Vagina (tissue), 2 donors: ENCODE measurements around the gene ODAD3. TPM values are rescaled to one million over a fixed set of nuclear protein-coding genes. Genes with fewer than 3 reads are reported as not detected.

Experiments used
- DNase-seq, 2 donors: peaks; one replicate each; pipeline ENCODE4 v3.0.0-alpha.2; 2017; ENCODE audit errors: extremely low spot score in 2 of 2
- H3K27ac ChIP-seq: fragments of 200-600 bp; sonication (generic); one replicate; pipeline ENCODE4 v1.5.1; 2019
- H3K27me3 ChIP-seq: fragments of 200-600 bp; sonication (generic); one replicate; pipeline ENCODE4 v1.5.1; 2019
- H3K36me3 ChIP-seq, 2 donors: fragments of 200-600 bp; sonication (generic); one replicate each; pipeline ENCODE4 v1.5.1; 2017 to 2019
- H3K4me1 ChIP-seq: fragments of 200-600 bp; sonication (generic); one replicate; pipeline ENCODE4 v1.5.1; 2019
- H3K4me3 ChIP-seq, 2 donors: fragments of 200-600 bp; sonication (generic); 1 replicate in 1 of 2; 2 replicates in 1 of 2; pipeline ENCODE4 v1.5.1; 2016 to 2019
- H3K9me3 ChIP-seq: fragments of 200-600 bp; sonication (generic); one replicate; pipeline ENCODE4 v1.5.1; 2019
- CTCF ChIP-seq, 3 experiments: fragments of 450-650 bp in 2 of 3; fragments of 200-600 bp in 1 of 3; sonication (generic) in 1 of 3; IDR thresholded peaks; one replicate each; pipeline ENCODE4 v1.5.1; 2017 to 2019; ENCODE audit warnings: antibody characterized with exemption in 3 of 3, mild to moderate bottlenecking in 2 of 3, moderate library complexity in 2 of 3
- POLR2A ChIP-seq, 2 donors: fragments of 450-650 bp; IDR thresholded peaks; one replicate each; pipeline ENCODE4 v1.6.1; 2017; ENCODE audit warnings: antibody characterized with exemption in 2 of 2, mild to moderate bottlenecking in 2 of 2, moderate library complexity in 2 of 2
- POLR2AphosphoS5 ChIP-seq, 2 donors: sonication (generic); formaldehyde crosslinking; IDR thresholded peaks; one replicate each; pipeline ENCODE4 v1.9.0; 2017; ENCODE audit warnings: antibody characterized with exemption in 2 of 2, mild to moderate bottlenecking in 2 of 2, low read depth in 1 of 2; ENCODE audit not compliant: insufficient read depth in 1 of 2
- intact Hi-C: fragments of 100-400 bp; cut with DNase I; formaldehyde crosslinking; loops from one replicate; pipeline ENCODE4 v1.15.1; 2023
- total RNA-seq: library from RNA; depleted of rRNA; stranded (reverse); fragments of >200 nt; gene quantifications from one replicate; pipeline ENCODE4 v1.2.3, GENCODE V29; 2016

The ODAD3 gene
- total RNA-seq, 1 donor from 2014 or later, result not detected

GRCh38 chr19:11453468-11454341 is 18.8 kb upstream of the ODAD3 start:
- peaks cover 0 to 9% of the 10 kb centered on the region in 2 donors for H3K36me3 ChIP-seq
- no peak overlapping the region for H3K27ac ChIP-seq
- H3K4me1 ChIP-seq, result no peaks in the 10 kb centered on the region
- no peaks in the 10 kb centered on the region for H3K27me3 ChIP-seq
- TF ChIP-seq POLR2A (IDR thresholded peaks at IDR 0.05) (no peak), CTCF (IDR thresholded peaks at IDR 0.05) (no peak), POLR2AphosphoS5 (IDR thresholded peaks at IDR 0.05; ENCODE audit: insufficient read depth in 1 of 2, low read depth in 1 of 2) (no peak)
- H3K4me3 ChIP-seq, result no peak overlapping the region
- no peaks in the 10 kb centered on the region for H3K9me3 ChIP-seq
- intact Hi-C loops, result loop anchor here (10.0 kb wide), 1 partner anchor 159 kb away; the partner anchor contains the start of gene TSPAN16
- DNase-seq, result no peak

- Histone ChIP-seq H3K36me3 (peaks cover 0 to 18% of the 10 kb centered on the region in 2 donors), H3K4me1 (no peaks in the 10 kb centered on the region), H3K27me3 (no peaks in the 10 kb centered on the region), H3K27ac (no peak overlapping the region), H3K4me3 (no peak overlapping the region), H3K9me3 (no peaks in the 10 kb centered on the region)
- intact Hi-C loops, result loop anchor here (10.0 kb wide), 1 partner anchor 158 kb away; the partner anchor contains the start of gene TSPAN16
- TF ChIP-seq CTCF (IDR thresholded peaks at IDR 0.05), result no peak
- TF ChIP-seq POLR2A (IDR thresholded peaks at IDR 0.05), result no peak
- TF ChIP-seq POLR2AphosphoS5 (IDR thresholded peaks at IDR 0.05; ENCODE audit: insufficient read depth in 1 of 2, low read depth in 1 of 2), result no peak
- DNase-seq, result no peak
Observed at GRCh38 chr19:11452620-11453310, 17.8 kb upstream of the ODAD3 start.

- TF ChIP-seq CTCF (IDR thresholded peaks at IDR 0.05) (no peak), POLR2AphosphoS5 (IDR thresholded peaks at IDR 0.05; ENCODE audit: insufficient read depth in 1 of 2, low read depth in 1 of 2) (no peak), POLR2A (IDR thresholded peaks at IDR 0.05) (no peak)
- Histone ChIP-seq H3K27me3 (no peaks in the 10 kb centered on the region), H3K9me3 (no peaks in the 10 kb centered on the region), H3K27ac (no peak overlapping the region), H3K36me3 (peaks cover 0 to 25% of the 10 kb centered on the region in 2 donors), H3K4me1 (no peaks in the 10 kb centered on the region), H3K4me3 (no peak overlapping the region)
- intact Hi-C loops, result loop anchor here (10.0 kb wide), 1 partner anchor 157 kb away; the partner anchor contains the start of gene TSPAN16
- no peak for DNase-seq
Observed at GRCh38 chr19:11451871-11452619, 17.1 kb upstream of the ODAD3 start.

- H3K4me1 ChIP-seq, result no peaks in the 10 kb centered on the region
- no peak overlapping the region for H3K4me3 ChIP-seq
- no peak overlapping the region for H3K27ac ChIP-seq
- no peak for DNase-seq
- TF ChIP-seq POLR2AphosphoS5 (IDR thresholded peaks at IDR 0.05; ENCODE audit: insufficient read depth in 1 of 2, low read depth in 1 of 2) (no peak), CTCF (IDR thresholded peaks at IDR 0.05) (no peak), POLR2A (IDR thresholded peaks at IDR 0.05) (no peak)
- H3K27me3 ChIP-seq, result no peaks in the 10 kb centered on the region
- H3K9me3 ChIP-seq, result no peaks in the 10 kb centered on the region
- intact Hi-C loops, result loop anchor here (10.0 kb wide), 1 partner anchor 157 kb away; the partner anchor contains the start of gene TSPAN16
- peaks cover 0 to 27% of the 10 kb centered on the region in 2 donors for H3K36me3 ChIP-seq
Observed at GRCh38 chr19:11451327-11451870, 16.5 kb upstream of the ODAD3 start.
